GM18526 (cell line): Measurements from ENCODE around the gene RERE.

Source experiments
- POLR2A ChIP-seq: IDR thresholded peaks from 3 replicates; pipeline ENCODE4 v1.6.1; 2011; ENCODE audit not compliant: insufficient read length; ENCODE audit errors: extremely low read depth

The RERE gene

GRCh38 chr1:8303876-8304275, 513.6 kb downstream of the RERE start:
- no peak for TF ChIP-seq POLR2A

GRCh38 chr1:8303141-8303540, 514.3 kb downstream of the RERE start:
- no peak for TF ChIP-seq POLR2A
